HFF-Myc (cell line): Measurements from ENCODE around the gene COL17A1.

Source experiments
- DNase-seq: peaks from one replicate; pipeline ENCODE4 v3.0.0-alpha.2; 2011; ENCODE audit warnings: low read depth; ENCODE audit errors: extremely low read depth
- H3K4me3 ChIP-seq: replicated peaks from 2 replicates; pipeline ENCODE4 v1.5.1; 2011; ENCODE audit warnings: low read depth, mild to moderate bottlenecking, control low read depth, low read length
- TF ChIP-seq, protein P1 (sequence below): IDR thresholded peaks from 2 replicates; pipeline ENCODE4 v1.5.1; 2012; ENCODE audit warnings: mild to moderate bottlenecking, low read depth, low read length, control low read depth; ENCODE audit errors: missing control alignments

COL17A1 gene

GRCh38 chr10:104029521-104029860 is 56.2 kb downstream of the COL17A1 start:
- DNase-seq, result no peak
- TF ChIP-seq, protein P1, sequence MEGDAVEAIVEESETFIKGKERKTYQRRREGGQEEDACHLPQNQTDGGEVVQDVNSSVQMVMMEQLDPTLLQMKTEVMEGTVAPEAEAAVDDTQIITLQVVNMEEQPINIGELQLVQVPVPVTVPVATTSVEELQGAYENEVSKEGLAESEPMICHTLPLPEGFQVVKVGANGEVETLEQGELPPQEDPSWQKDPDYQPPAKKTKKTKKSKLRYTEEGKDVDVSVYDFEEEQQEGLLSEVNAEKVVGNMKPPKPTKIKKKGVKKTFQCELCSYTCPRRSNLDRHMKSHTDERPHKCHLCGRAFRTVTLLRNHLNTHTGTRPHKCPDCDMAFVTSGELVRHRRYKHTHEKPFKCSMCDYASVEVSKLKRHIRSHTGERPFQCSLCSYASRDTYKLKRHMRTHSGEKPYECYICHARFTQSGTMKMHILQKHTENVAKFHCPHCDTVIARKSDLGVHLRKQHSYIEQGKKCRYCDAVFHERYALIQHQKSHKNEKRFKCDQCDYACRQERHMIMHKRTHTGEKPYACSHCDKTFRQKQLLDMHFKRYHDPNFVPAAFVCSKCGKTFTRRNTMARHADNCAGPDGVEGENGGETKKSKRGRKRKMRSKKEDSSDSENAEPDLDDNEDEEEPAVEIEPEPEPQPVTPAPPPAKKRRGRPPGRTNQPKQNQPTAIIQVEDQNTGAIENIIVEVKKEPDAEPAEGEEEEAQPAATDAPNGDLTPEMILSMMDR, result no peak
- no peak overlapping the region for H3K4me3 ChIP-seq

GRCh38 chr10:104028823-104029520 is 56.7 kb downstream of the COL17A1 start:
- TF ChIP-seq, protein P1, result no peak
- DNase-seq, result no peak
- no peak overlapping the region for H3K4me3 ChIP-seq

- TF ChIP-seq, protein P1, result peak; percentile 31
- no peak for DNase-seq
Observed at GRCh38 chr10:104028146-104028545, 57.5 kb downstream of the COL17A1 start.

DNA sequence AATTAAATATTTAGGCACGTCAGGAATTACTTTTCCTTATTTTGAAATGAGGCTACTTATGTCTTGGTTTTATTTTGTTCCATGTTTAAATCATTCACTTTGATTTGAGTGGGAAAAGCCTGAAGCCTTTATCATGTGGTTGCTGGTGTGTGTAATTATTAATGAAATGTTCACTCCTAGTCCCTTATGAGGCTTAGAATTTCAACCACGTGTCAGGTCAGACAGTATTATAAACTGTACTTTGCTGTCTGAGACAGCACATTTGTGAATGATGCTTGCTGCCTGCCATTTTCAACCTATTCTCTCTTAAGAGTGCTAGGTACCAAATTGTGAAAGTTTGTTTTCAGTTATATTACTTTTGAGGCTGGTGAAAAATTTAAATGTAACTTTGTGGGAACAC is 58.9 kb downstream of the COL17A1 start:
- TF ChIP-seq, protein P1, result no peak
- DNase-seq, result no peak
- H3K4me3 ChIP-seq, result no peak overlapping the region

More at GRCh38 chr10:104028146-104028545, 57.5 kb downstream of the COL17A1 start:
- H3K4me3 ChIP-seq, result no peak overlapping the region

DNA sequence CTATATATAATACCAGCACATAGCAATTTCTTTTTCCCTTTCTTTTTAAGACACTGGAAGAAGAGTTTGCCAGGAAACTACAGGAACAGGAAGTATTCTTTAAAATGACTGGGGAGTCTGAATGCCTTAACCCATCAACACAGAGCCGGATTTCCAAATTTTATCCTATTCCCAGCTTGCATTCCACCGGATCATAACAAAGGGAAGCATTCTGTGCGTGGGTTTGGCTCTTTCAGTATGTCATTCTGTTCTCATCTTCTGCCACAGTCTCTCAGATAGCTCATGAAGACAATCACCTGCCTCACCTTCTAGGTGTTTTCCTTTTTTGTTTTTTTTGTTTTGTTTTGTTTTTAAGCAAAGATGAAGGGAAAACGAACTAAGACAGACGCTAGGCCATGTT is 60.2 kb downstream of the COL17A1 start:
- TF ChIP-seq, protein P1, result no peak
- DNase-seq, result no peak
- H3K4me3 ChIP-seq, result no peak overlapping the region

GRCh38 chr10:104022026-104022425 is 63.7 kb downstream of the COL17A1 start:
- TF ChIP-seq, protein P1, result no peak
- no peak overlapping the region for H3K4me3 ChIP-seq
- no peak for DNase-seq

DNA sequence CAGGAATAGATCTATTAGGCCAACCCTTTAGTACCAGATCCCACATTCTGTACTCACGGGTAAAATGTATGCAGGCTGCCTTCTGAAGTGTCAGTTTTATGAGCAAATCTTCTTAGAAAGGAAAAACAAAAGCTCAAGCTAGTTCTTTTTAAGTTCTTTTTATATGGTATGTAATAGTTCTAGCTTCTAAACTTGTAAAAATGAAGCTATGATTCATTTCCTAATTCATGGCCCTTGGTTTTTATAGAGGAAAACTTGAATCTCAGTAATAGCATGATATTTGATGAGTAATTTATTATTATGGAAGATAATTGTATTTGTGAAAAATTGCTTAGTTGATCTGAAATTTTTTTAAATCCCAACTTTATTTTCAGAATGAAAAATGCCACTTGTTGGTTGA is 64.4 kb downstream of the COL17A1 start:
- TF ChIP-seq, protein P1, result no peak
- no peak for DNase-seq
- H3K4me3 ChIP-seq, result no peak overlapping the region
